GM21825 (cell line): ENCODE results near the gene TGIF2.
"Not testable (repeated sequence)": the region's sequence is repeated elsewhere in the genome, so short reads cannot be mapped to it uniquely, and the experiment has no call there.

Source experiments
- ATAC-seq: cut with Tn5 transposase; IDR thresholded peaks from one replicate; pipeline ENCODE4 v1.9.1; 2021; ENCODE audit warnings: mild to moderate bottlenecking, moderate library complexity; ENCODE audit not compliant: unreplicated experiment

TGIF2 gene

DNA sequence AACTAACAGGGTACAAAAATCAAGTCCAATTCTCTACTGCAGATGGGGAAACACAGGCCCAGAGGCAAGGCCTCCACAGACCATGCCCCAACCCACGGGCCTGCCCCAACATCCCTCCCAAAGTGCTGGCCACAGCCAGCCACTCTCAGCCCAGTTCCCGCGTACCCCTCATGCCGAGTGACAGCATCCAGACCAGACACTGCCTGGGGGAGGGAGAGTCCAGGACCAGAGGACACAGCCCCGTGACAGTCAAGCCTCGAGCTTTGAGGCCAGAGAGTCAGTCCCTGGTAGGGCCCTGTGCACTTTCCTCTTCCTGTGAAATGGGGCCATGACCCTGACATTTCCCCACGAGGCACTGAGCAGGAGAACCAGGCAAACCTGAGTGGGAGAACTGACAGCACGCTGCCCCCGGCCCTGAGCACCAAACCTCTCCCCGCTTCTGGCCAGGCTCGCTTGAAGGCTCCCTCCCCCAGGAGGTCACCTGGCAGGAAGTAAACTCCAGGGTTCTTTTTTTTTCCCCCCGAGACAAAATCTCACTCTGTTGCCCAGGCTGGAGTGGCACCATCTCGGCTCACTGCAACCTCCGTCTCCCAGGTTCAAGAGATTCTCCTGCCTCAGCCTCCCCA lies 27.2 kb upstream of the TGIF2 start:
- ATAC-seq, result no peak

DNA sequence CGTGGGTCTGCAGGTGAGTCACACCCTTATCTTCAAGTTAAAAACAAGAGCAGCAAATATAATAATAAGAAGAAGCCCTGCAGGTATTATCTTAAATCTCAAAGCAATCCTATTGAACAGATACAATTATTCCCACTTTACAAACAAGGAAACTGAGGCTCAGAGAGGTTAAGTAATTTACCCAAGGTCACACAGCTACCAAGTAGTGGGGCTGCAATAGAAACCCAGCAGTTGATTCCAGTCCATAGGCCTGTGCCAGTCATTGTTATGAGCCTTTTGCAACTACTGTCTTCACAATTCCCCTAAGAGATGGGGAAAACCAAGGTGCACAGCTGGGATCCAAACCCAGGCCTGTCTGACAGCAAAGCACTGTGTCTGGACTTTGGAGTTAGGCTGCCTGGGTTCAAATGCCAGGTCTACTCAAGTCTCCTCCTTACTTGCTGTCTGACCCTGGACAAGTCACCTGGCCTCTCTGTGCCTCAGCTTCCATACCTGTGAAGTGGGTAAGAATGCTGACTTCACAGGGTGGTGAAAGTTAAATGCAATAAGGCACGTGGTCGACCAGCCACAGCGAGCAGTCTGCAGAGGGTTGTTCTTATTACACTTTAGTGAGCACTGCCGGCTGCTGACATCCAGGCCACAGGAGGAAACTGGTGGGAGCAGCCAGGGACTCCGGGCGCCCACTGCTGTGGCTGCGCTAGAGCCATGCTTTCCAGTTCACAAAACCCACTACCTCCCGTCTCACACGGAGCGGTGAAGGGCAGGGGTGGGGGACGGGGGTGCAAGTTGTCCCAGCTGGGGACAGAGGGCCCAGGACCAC lies 26.0 kb upstream of the TGIF2 start:
- no peak for ATAC-seq

DNA sequence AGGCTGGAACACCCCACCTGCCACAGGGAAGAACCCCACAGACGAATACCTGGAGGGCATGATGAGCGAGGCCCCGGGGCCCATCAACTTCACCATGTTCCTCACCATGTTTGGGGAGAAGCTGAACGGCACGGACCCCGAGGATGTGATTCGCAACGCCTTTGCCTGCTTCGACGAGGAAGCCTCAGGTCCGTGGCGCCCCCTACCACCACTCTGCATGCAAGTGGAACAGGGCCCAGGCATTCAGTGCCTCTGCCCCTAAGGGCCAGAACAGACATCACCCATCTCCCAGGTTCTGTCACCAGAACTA lies 25.4 kb upstream of the TGIF2 start:
- no peak for ATAC-seq

DNA sequence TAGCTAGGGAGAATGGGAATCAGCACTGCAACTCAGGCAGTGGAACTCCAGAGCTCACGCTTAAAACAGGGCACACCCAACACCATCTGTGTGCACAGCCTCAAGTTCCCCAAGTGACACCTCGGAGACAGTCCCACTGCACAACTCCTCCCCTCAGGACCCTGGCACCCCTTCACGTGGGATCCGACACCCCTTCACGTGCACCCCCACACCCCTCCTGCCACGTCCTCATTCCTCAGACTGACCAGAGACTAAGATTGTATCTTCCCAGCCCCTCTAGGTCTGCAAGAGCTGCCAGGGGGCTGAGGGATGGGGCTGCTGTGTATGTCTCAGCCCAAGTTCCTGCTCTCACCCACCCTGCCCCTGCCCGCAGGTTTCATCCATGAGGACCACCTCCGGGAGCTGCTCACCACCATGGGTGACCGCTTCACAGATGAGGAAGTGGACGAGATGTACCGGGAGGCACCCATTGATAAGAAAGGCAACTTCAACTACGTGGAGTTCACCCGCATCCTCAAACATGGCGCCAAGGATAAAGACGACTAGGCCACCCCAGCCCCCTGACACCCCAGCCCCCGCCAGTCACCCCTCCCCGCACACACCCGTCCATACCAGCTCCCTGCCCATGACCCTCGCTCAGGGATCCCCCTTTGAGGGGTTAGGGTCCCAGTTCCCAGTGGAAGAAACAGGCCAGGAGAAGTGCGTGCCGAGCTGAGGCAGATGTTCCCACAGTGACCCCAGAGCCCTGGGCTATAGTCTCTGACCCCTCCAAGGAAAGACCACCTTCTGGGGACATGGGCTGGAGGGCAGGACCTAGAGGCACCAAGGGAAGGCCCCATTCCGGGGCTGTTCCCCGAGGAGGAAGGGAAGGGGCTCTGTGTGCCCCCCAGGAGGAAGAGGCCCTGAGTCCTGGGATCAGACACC lies 24.4 kb upstream of the TGIF2 start:
- no peak for ATAC-seq

DNA sequence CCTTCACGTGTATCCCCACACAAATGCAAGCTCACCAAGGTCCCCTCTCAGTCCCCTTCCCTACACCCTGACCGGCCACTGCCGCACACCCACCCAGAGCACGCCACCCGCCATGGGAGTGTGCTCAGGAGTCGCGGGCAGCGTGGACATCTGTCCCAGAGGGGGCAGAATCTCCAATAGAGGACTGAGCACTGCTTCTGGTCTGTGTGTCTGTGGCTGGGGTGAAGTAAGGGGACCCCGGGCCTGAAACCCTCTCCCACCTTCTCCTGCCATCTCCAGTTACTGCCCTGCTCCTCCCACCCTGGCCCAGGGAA lies 23.8 kb upstream of the TGIF2 start:
- no peak for ATAC-seq

DNA sequence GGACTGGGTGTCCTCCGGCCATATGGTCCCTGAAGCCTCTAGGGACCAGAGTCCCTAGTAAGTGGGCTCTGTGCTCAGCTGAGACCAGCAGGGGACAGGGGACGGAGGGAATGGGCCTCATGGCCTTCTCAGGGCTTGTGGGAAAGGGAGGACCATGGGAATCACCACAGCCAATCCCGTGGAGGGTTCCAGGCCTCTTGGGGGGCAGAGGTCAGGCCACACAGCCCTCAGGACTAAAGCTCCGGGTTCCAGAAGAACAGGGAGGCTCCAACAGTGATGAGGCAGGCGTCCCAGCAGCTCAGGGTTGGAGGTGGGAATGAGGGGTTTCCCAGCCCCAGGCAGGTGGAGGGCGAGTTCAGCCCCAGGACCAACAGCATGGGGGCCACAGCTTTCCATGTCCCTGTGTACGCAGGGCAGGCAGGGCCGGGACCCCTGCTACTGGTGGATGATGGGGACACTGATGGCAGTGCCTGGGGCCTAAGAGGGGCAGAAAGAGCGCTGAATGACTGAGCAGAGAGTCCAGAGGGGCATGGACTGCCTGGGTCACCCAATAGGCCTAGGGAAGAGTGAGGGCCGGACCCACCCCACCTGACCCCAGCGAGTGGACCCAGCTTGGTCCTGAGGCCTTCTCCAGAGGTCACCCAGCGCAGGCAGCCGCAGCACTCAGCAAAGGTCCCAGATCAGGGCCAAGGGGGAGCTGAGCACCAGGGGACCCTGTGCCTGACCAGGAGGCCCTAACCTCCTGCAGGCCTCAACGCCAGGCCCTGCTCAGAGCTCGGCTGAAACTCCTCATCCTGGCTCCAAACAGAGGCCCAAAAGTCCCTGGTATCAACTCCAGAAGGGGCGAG lies 23.2 kb upstream of the TGIF2 start:
- no peak for ATAC-seq

DNA sequence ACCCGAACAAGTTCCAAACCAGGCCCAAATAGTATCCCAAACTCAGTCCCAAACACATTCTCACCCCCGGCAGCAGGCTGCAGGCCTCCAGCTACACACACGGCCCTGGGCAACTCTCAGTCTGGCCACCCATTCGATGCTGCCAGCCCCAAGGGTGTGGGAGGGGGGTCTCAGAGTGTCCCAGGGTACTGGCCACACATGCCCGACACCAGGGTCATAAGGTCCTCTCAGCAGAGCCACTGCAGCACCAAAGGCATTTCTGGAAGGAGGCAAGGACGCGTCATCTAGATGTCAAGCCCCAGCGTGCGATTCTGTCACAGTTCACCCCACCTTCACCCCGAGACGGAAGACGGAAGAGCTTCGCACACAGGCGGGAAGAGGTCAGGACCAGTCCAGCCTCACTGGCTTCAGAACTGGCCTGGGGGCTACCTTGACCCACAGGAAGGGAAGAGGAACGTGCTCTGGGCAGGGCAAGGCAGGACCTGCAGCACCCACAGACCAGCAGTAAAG lies 22.6 kb upstream of the TGIF2 start:
- no peak for ATAC-seq

DNA sequence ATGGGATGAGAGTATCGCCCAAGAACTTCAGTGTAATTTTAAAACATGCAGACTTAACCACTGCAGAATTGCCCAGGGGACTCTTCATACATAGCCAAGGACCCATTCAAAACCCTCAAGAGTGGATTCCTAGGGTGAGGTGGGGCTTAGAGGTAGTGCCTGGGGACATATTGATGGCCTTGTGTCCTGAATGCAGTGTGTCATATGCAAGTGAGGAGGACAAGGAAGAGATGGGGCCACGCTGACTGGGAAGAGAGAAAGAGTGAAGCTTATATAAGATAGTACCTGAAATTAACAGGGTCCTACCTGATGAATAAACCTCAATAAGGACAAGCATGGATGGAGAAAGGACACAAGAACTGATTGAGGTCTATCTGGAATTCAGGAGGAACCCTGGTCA lies 18.1 kb upstream of the TGIF2 start:
- no peak for ATAC-seq

DNA sequence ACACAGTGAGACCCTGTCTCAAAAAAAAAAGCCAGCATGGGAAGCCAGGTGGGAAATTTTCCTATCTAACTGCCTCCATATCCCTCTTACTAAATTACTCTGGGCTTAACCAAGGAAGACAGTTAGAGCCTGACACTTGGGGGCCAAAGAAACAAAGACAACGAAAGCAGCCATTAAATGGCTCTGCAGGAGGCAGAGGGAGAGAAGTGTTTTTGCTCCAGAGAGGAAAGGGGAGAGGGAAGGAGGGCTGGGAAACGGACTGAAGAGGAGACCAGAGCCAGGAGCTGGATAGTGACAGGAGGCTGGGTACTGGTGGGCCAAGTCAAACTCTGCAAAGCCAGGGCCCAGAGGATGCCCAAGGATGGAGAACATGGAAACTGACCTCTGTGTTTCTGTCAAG lies 10.7 kb upstream of the TGIF2 start:
- ATAC-seq, result no peak

DNA sequence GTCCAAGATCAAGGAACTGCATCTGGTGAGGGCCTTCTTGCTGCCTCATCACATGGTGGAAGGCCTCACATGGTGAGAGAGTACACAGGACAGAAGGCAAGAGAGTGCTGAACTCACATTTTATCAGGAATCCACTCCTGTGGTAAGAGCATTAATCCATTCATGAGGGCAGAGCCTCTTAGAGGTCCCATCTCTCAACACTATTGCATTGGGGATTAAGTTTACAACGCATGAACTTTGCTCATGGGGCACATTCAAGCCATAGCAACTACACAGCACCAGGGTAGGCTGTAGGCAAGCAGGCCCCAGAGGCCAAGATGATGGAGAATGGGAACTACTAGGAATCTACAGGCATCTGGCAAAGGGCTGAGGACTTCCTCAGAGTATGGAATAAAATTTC lies 10.0 kb upstream of the TGIF2 start:
- ATAC-seq, result no peak

DNA sequence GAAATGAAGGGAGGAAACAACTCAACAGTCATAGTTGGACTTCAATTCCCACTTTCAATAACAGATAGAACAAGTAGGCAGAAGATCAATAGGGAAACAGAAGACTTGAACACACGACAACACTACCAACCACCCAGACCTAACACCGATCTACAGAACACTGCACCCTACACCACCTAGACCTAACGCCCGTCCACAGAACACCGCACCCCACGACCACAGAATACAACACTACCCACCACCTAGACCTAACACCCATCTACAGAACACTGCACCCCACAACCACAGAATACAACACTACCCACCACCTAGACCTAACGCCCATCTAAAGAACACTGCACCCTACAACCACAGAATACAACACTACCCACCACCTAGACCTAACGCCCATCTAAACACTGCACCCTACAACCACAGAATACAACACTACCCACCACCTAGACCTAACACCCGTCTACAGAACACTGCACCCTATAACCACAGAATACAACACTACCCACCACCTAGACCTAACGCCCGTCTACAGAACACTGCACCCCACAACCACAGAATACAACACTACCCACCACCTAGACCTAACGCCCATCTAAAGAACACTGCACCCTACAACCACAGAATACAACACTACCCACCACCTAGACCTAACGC lies 9.2 kb upstream of the TGIF2 start:
- ATAC-seq, result not testable (repeated sequence)

DNA sequence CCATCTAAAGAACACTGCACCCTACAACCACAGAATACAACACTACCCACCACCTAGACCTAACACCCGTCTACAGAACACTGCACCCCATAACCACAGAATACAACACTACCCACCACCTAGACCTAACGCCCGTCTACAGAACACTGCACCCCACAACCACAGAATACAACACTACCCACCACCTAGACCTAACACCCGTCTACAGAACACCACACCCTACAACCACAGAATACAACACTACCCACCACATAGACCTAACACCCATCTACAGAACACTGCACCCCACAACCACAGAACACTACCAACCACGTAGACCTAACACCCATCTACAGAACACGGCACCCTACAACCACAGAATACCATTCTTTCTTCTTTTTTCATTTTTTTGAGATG lies 8.7 kb upstream of the TGIF2 start:
- ATAC-seq, result not testable (repeated sequence)

DNA sequence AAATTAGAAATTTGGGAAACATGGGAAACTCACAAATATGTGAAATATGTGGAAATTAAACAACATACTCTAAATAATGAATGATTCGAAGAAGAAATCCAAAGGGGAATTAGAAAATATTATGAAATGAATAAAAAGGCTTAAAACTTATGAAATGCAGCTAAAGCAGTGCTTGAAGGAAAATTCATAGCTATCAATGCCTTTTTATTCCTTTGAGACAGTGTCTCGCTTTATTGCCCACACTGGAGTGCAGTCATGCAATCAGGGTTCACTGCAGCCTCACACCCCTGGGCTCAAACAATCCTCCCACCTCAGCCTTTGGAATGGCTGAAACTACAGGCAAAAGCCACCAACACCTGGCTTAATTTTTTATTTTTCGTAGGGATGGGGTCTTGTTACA lies 7.9 kb upstream of the TGIF2 start:
- no peak for ATAC-seq

DNA sequence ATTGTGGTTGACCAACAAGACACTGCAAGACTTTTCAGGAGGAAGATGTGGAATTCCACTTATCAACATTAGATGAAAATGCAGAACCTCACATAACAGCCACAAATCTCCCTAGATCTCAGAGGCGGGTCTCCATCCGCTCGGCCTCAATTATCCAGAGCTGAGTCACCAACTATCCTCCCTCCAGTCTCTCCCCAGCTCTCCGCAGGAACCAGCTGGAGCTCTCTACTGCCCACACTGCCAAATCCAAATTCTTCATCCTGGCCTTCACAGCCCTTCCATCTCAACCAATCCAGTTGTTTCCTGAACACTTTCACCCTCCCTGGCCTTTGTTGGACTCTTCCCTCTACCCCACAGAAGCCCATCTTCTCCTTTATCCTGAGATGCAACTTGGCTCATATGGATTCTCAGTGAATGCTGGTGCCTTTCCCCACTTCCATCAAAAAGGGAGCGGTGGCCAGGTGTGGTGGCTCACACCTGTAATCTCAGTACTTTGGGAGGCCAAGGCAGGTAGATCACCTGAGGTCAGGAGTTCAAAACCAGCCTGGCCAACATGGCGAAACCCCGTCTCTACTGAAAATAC lies 3.5 kb upstream of the TGIF2 start:
- ATAC-seq, result no peak

DNA sequence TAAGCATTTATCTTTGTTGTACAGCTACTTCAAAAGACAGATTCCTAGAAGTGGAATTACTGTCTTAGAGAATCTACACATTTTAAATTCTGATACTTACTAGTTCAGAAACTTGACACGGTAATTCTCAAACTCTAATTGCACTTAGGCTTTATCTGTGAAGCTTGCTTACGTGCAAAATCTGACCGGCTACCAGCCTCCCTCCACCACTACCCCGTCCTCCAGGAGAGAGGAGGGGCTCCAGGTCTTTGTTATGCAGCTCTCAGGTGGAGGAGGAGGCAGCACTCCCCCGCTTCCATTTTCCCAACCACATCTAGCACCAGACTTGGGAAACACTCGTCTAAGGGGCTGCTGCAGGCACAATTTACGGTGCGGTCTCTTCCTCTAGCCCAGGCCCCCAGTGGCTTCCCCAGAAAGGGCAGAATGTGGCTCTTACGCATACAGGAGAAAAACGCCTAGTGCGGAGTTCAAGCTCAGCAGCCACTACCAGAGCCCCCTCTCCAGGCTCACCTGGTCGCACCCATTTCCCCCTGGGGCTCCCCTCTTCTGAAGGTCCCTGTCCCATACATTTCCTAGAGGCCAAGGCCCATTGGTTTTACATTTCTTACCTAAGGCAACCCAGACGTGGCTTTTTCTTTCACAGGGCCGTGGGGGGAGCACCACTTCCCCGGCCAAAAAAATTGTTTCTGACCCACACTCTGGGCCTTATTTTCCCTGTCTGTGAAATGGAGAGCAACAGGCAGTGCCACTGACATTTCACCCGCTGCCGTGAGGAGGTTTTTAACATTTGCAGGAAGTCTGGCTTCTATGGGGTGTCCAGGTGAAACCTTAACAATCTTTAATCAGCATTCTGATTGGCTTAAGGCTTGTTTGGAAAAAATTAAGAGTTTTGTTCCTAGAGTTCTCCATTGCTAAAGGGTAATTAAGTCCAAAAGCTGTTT lies 1.6 kb upstream of the TGIF2 start:
- no peak for ATAC-seq

DNA sequence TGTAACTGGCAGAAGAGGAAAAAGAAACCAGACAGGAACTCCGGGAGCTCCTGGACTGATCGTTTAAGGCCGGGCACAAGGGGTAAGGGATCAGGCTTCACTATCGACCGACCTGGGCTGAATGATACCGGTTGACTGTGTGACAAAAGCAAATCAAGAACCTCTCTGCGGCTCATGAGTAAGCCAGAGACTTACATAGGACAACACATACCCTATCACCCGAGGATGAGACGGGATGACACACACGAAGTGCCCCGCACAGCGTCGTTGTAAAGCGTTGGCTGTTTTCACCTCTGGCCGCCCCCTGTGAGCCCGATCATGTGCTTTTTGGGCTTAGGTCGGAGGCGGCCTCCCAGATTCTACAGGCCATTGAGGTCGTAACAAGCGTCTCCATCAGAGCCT lies 695 bp upstream of the TGIF2 start:
- no peak for ATAC-seq

DNA sequence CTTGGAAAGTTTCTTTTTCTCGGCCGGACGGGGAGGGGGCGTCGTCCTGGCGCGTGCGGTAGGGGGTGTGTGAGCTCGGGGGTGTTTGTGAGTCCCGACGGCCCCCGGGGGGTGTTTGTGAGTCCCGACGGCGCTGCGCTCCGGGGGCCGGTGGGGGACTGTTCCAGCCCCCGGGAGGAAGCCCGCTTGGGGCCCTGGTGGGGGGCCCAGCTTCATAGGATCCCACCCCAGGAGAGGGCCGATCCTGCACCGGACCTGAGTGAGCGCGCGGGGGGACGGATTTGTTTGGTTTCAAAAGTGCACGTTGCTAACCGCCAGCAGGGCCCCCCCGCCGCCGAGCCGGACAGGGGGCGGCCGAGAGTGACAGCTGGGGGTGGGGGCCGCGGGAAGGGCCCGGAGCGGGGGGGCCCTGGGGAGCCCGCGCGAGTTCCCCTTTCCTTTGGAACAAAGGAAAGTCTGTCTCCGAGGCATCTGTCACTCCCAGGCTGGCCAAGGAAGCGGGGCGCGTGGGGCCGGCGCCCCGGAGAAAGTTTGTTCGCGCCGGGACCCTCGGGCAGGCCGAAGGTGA lies 485 bp downstream of the TGIF2 start:
- ATAC-seq, result no peak

DNA sequence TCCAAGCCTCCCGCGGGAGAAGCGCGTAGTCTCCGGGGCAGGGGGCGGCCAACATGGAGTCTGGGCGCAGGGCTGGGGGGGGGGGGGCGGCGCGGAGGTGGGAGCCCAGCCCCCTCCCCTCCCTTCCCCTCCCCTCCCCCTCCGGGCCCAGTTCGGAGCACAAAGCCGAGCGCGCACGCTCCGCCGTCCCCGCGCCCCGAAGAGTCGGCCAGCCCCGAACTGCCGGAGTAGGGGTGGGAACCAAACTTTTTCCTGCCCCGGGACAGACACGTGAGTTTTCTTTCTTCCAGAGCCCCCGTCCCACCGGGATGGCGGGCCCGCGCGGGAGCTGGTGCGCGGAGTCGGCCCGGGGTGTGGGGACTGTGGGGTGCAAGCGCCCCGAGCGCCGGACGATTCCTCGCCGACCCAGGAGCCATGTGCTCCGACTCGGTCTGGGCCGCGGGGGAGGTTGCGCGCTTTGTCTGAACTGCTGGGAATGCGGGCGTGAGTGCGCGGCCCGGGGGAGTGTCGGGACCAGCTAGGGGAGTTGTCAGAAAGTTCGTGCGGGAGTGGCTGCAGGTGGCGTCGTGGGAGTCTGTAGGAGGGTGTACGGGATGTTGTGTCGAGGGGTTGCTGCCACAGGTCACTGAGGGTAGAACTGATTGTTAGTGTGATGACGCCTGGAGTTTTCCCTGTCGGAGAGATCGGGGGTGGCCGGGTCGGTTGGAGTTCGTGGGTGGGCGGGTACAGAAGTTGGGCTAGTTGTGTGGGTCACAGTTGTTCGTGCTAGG lies 1.2 kb downstream of the TGIF2 start:
- no peak for ATAC-seq
